ENCODE data around the gene CGB8.

- TF ChIP-seq EZH2 (IDR thresholded peaks at IDR 0.05; ENCODE audit: low read depth, low read length, severe bottlenecking), result no peak
- no peak for TF ChIP-seq SP2 (IDR thresholded peaks at IDR 0.05; ENCODE audit: low read length)
Observed at GRCh38 chr19:49071860-49072547, 23.1 kb upstream of the CGB8 start.

Measured in H1 (cell line).